ENCODE data around the gene MLIP.

DNA sequence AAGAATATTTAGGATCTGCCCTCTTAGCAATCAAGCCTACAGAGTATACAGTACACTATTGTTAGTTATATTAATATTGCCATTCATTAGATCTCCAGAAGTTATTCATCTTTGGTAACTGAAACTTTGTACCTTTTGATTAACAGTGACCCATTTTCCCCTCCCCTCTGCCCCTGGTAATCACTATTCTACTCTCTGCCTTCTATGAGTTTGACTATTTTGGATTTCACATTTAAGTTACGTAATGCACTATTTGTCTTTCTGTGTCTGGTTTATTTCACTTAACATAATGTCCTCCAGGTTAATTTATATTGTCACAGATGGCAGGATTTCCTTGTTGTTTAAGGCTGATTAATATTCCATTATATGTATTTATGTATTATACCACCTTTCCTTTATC, 111.0 kb downstream of the MLIP start:
- TF ChIP-seq BHLHE40 (IDR thresholded peaks at IDR 0.05; ENCODE audit: borderline replicate concordance) (no peak), TARDBP (IDR thresholded peaks at IDR 0.05) (no peak), FOXA1 (IDR thresholded peaks at IDR 0.05) (no peak), SUZ12 (IDR thresholded peaks at IDR 0.05) (no peak), SP1 (IDR thresholded peaks at IDR 0.05) (no peak), FOXM1 (IDR thresholded peaks at IDR 0.05; ENCODE audit: borderline replicate concordance) (no peak), LEF1 (IDR thresholded peaks at IDR 0.05; ENCODE audit: borderline replicate concordance) (no peak), FOXK2 (IDR thresholded peaks at IDR 0.05) (no peak)
